NT2/D1 (cell line): ENCODE measurements around the gene LRP11.

Source experiments
- SUZ12 ChIP-seq: IDR thresholded peaks from 2 replicates; pipeline ENCODE4 v1.6.1; 2011; ENCODE audit not compliant: insufficient read length, insufficient read depth; ENCODE audit errors: extremely low read depth
- ZNF274 ChIP-seq: IDR thresholded peaks from 2 replicates; pipeline ENCODE4 v1.6.1; 2011; ENCODE audit warnings: mild to moderate bottlenecking, low read depth, low read length

- TF ChIP-seq ZNF274 (no peak), SUZ12 (no peak)
Observed at GRCh38 chr6:149898966-149899365, 34.8 kb upstream of the LRP11 start.
